ENCODE data around the gene PTPN13.

The PTPN13 gene

DNA sequence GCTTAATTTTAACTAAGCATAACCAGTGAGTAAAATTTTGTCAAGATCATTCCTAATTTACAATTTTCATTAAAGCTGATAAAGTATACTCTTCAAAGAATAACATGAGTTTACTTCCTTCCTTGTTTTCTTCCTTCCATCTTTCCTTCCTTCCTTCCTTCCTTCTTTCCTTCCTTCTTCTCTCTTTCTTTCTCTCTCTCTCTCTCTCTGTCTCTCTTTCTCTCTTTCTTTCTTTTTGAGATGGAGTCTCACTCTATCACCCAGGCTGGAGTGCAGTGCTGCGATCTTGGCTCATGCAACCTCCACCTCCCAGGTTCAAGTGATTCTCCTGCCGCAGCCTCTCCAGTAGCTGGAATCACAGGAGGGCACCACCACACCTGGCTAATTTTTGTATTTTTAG is 42.7 kb upstream of the PTPN13 start:
- Histone ChIP-seq H3K9ac (ENCODE audit: low read depth, low read length) (no peak overlapping the region), H3K27me3 (ENCODE audit: insufficient read depth, low read length, poor library complexity) (no peaks in the 10 kb centered on the region)
- no peak for ATAC-seq (ENCODE audit: insufficient read depth, low read depth)

DNA sequence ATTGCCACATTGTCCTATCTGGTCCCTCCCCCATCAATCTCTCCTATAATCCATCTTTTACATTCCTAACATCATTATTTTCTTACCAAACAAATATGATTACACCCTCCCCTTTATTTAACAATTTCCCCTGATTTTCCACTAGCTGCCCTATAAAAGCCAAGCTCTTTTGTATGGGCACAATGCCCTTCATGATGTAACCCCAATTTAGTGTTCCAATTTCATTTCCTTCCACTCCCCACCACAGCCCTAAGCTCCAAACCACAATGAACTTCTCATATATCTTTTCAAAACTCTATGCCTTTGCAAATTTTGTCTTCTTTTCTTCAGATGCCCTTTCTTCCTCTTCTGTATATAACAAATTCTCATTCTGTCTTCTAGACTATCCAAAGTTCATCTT is 39.5 kb upstream of the PTPN13 start:
- Histone ChIP-seq H2AFZ (ENCODE audit: low read depth, low read length) (no peak overlapping the region), H3K9me3 (ENCODE audit: insufficient read depth, low read length, severe bottlenecking) (no peaks in the 10 kb centered on the region), H3K9ac (ENCODE audit: low read depth, low read length) (no peak overlapping the region), H3K4me1 (ENCODE audit: insufficient read depth, low read length) (no peaks in the 10 kb centered on the region), H3K36me3 (ENCODE audit: insufficient read depth, low read length) (no peaks in the 10 kb centered on the region), H3K27ac (ENCODE audit: low read length) (no peak overlapping the region), H3K79me2 (ENCODE audit: insufficient read depth, low read length) (no peaks in the 10 kb centered on the region), H3K4me3 (ENCODE audit: low read depth in 1 of 2, low read length in 2 of 2) (no peak overlapping the region), H4K20me1 (ENCODE audit: insufficient read depth, low read length) (no peaks in the 10 kb centered on the region), H3K4me2 (ENCODE audit: insufficient read depth, low read length) (no peak overlapping the region), H3K27me3 (ENCODE audit: insufficient read depth, low read length, poor library complexity) (no peaks in the 10 kb centered on the region)
- DNase-seq (no peak), ATAC-seq (ENCODE audit: insufficient read depth, low read depth) (peak; percentile 65; the same call in 2 of the 3 replicates)
- TF ChIP-seq, protein P1, sequence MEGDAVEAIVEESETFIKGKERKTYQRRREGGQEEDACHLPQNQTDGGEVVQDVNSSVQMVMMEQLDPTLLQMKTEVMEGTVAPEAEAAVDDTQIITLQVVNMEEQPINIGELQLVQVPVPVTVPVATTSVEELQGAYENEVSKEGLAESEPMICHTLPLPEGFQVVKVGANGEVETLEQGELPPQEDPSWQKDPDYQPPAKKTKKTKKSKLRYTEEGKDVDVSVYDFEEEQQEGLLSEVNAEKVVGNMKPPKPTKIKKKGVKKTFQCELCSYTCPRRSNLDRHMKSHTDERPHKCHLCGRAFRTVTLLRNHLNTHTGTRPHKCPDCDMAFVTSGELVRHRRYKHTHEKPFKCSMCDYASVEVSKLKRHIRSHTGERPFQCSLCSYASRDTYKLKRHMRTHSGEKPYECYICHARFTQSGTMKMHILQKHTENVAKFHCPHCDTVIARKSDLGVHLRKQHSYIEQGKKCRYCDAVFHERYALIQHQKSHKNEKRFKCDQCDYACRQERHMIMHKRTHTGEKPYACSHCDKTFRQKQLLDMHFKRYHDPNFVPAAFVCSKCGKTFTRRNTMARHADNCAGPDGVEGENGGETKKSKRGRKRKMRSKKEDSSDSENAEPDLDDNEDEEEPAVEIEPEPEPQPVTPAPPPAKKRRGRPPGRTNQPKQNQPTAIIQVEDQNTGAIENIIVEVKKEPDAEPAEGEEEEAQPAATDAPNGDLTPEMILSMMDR (IDR thresholded peaks at IDR 0.05; ENCODE audit: borderline replicate concordance, extremely low read depth, low read length, poor library complexity, severe bottlenecking): no peak
- TF ChIP-seq EZH2 (IDR thresholded peaks at IDR 0.05; ENCODE audit: borderline replicate concordance, low read depth, low read length, severe bottlenecking): no peak

More for the DNA sequence above, 42.7 kb upstream of the PTPN13 start:
- H4K20me1 ChIP-seq (ENCODE audit: insufficient read depth, low read length): no peaks in the 10 kb centered on the region
- no peak for DNase-seq
- TF ChIP-seq, protein P1 (IDR thresholded peaks at IDR 0.05; ENCODE audit: borderline replicate concordance, extremely low read depth, low read length, poor library complexity, severe bottlenecking): no peak
- TF ChIP-seq EZH2 (IDR thresholded peaks at IDR 0.05; ENCODE audit: borderline replicate concordance, low read depth, low read length, severe bottlenecking): no peak
- H3K36me3 ChIP-seq (ENCODE audit: insufficient read depth, low read length): no peaks in the 10 kb centered on the region
- no peak overlapping the region for H2AFZ ChIP-seq (ENCODE audit: low read depth, low read length)
- no peaks in the 10 kb centered on the region for H3K9me3 ChIP-seq (ENCODE audit: insufficient read depth, low read length, severe bottlenecking)
- H3K27ac ChIP-seq (ENCODE audit: low read length): no peak overlapping the region
- no peak overlapping the region for H3K4me2 ChIP-seq (ENCODE audit: insufficient read depth, low read length)
- H3K4me3 ChIP-seq (ENCODE audit: low read depth in 1 of 2, low read length in 2 of 2): no peak overlapping the region
- H3K4me1 ChIP-seq (ENCODE audit: insufficient read depth, low read length): no peaks in the 10 kb centered on the region
- H3K79me2 ChIP-seq (ENCODE audit: insufficient read depth, low read length): no peaks in the 10 kb centered on the region

DNA sequence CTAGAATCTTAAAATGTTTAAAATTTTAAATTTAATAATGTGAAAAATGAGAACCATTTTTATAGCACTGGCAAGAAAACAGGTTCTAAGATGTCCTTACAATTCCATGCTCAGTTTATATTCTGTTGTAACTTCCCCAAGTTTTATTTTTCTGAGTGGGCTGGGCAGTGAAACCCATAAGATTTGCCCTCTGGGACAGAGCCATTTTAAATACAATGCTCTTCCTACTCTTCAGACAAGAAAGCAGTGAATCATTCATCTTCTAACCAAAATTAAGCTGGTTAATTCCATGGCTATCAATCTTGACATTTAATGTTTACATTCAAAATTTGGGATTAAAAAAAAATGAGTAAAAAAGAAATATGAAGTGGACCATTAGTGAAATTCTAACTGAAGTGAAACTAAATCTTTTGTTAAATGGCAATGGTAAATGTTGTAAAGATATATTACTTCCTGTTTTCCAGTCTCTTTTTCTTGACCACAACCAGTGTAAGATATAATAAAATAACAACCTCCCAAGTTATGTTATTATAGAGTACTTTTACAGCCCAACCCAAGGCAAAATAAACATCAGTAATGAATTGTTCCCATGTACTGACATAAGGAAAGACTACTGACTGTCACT is 37.2 kb upstream of the PTPN13 start:
- no peak for DNase-seq
- H3K27ac ChIP-seq (ENCODE audit: low read length): no peak overlapping the region

More for the DNA sequence above, 37.2 kb upstream of the PTPN13 start:
- TF ChIP-seq, protein P1 (IDR thresholded peaks at IDR 0.05; ENCODE audit: borderline replicate concordance, extremely low read depth, low read length, poor library complexity, severe bottlenecking): no peak
- no peak for TF ChIP-seq EZH2 (IDR thresholded peaks at IDR 0.05; ENCODE audit: borderline replicate concordance, low read depth, low read length, severe bottlenecking)
- Histone ChIP-seq H3K27me3 (ENCODE audit: insufficient read depth, low read length, poor library complexity) (no peaks in the 10 kb centered on the region), H4K20me1 (ENCODE audit: insufficient read depth, low read length) (no peaks in the 10 kb centered on the region), H3K9ac (ENCODE audit: low read depth, low read length) (no peak overlapping the region), H2AFZ (ENCODE audit: low read depth, low read length) (no peak overlapping the region), H3K79me2 (ENCODE audit: insufficient read depth, low read length) (no peaks in the 10 kb centered on the region), H3K4me2 (ENCODE audit: insufficient read depth, low read length) (no peak overlapping the region), H3K9me3 (ENCODE audit: insufficient read depth, low read length, severe bottlenecking) (no peaks in the 10 kb centered on the region), H3K36me3 (ENCODE audit: insufficient read depth, low read length) (no peaks in the 10 kb centered on the region), H3K4me3 (ENCODE audit: low read depth in 1 of 2, low read length in 2 of 2) (no peak overlapping the region), H3K4me1 (ENCODE audit: insufficient read depth, low read length) (no peaks in the 10 kb centered on the region)
- ATAC-seq (ENCODE audit: insufficient read depth, low read depth): no peak
